H1 (cell line): ENCODE data around the gene USH2A. TPM values are rescaled to one million over a fixed set of nuclear protein-coding genes. Genes with fewer than 3 reads are reported as not detected.

Experiments used
- ASH2L ChIP-seq: fragments of 200-600, 300-600 bp; sonication (generic); IDR thresholded peaks from one replicate; pipeline ENCODE4 v1.7.1; 2017; ENCODE audit warnings: low read length
- CREB1 ChIP-seq: IDR thresholded peaks from 2 replicates; pipeline ENCODE4 v1.6.1; 2012; ENCODE audit warnings: inconsistent platforms
- FOSL1 ChIP-seq: IDR thresholded peaks from 2 replicates; pipeline ENCODE4 v1.6.1; 2011; ENCODE audit warnings: mild to moderate bottlenecking, low read depth, low read length, moderate library complexity; ENCODE audit not compliant: insufficient read depth
- HDAC6 ChIP-seq: IDR thresholded peaks from one replicate; pipeline ENCODE4 v1.7.1; 2012; ENCODE audit warnings: low read depth, mild to moderate bottlenecking, inconsistent platforms, low read length, moderate library complexity
- KDM5A ChIP-seq: fragments of 200-600 bp; IDR thresholded peaks from 2 replicates; pipeline ENCODE4 v1.7.1; 2012; ENCODE audit warnings: mild to moderate bottlenecking, low read length, inconsistent platforms, mixed read lengths
- NANOG ChIP-seq: IDR thresholded peaks from 2 replicates; pipeline ENCODE4 v1.6.1; 2011; ENCODE audit warnings: low read length, low read depth, mild to moderate bottlenecking, inconsistent platforms; ENCODE audit not compliant: insufficient read depth, poor library complexity, severe bottlenecking
- POLR2AphosphoS5 ChIP-seq: IDR thresholded peaks from 2 replicates; pipeline ENCODE4 v1.6.1; 2011; ENCODE audit warnings: low read depth, low read length
- POU5F1 ChIP-seq: IDR thresholded peaks from 2 replicates; pipeline ENCODE4 v1.6.1; 2011; ENCODE audit warnings: low read depth, mild to moderate bottlenecking, low read length, moderate library complexity
- RBBP5 ChIP-seq: IDR thresholded peaks from 2 replicates; pipeline ENCODE4 v1.7.1; 2012; ENCODE audit warnings: low read depth, mild to moderate bottlenecking, inconsistent platforms, low read length, moderate library complexity, borderline replicate concordance
- RNF2 ChIP-seq: fragments of 200-900, 300-1000 bp; sonication (generic); IDR thresholded peaks from 2 replicates; pipeline ENCODE4 v1.7.1; 2016; ENCODE audit warnings: borderline replicate concordance, low read depth, mild to moderate bottlenecking, antibody characterized with exemption, low read length; ENCODE audit not compliant: poor library complexity, severe bottlenecking; ENCODE audit errors: missing control alignments
- RXRA ChIP-seq: IDR thresholded peaks from 2 replicates; pipeline ENCODE4 v1.6.1; 2011; ENCODE audit warnings: low read depth, mild to moderate bottlenecking, low read length, moderate library complexity; ENCODE audit not compliant: insufficient read depth
- SAP30 ChIP-seq: fragments of 300-600 bp; sonication (generic); IDR thresholded peaks from 2 replicates; pipeline ENCODE4 v1.7.1; 2012; ENCODE audit warnings: low read length, moderate library complexity, mild to moderate bottlenecking, inconsistent platforms; ENCODE audit not compliant: insufficient read depth, insufficient replicate concordance
- SP1 ChIP-seq: IDR thresholded peaks from 2 replicates; pipeline ENCODE4 v1.6.1; 2011; ENCODE audit warnings: low read depth, low read length
- SRF ChIP-seq: IDR thresholded peaks from 2 replicates; pipeline ENCODE4 v1.6.1; 2011; ENCODE audit warnings: mild to moderate bottlenecking, low read depth, low read length, moderate library complexity
- TEAD4 ChIP-seq: IDR thresholded peaks from 2 replicates; pipeline ENCODE4 v1.6.1; 2012; ENCODE audit warnings: low read depth, low read length, inconsistent platforms, mixed read lengths
- YY1 ChIP-seq: IDR thresholded peaks from 2 replicates; pipeline ENCODE4 v1.6.1; 2011; ENCODE audit warnings: low read depth, mild to moderate bottlenecking, low read length
- polyA plus RNA-seq, 7 experiments: library from polyadenylated mRNA; depleted of rRNA in 3 of 7; stranded (reverse) in 5 of 7; unstranded in 2 of 7; fragments of >200 nt in 5 of 7; fragments of 200-250 nt in 2 of 7; gene quantifications; 1 replicate in 5 of 7; 2 replicates in 1 of 7; 4 replicates in 1 of 7; pipeline versions ENCODE4 v1.2.1 to v1.2.3, GENCODE V29; 2011 to 2013; ENCODE audit warnings: missing spikeins in 2 of 7, mixed read lengths in 2 of 7
- total RNA-seq: library from RNA; stranded (reverse); fragmentation: NEBNext Ultra II Directional; extraction: Animal tissue kit (Norgen Biotek cat#: 25700); gene quantifications from 2 replicates; pipeline ENCODE4 v1.2.1, GENCODE V29; 2021
- TF ChIP-seq, protein P1 (sequence below): IDR thresholded peaks from 2 replicates; pipeline ENCODE4 v1.6.1; 2012; ENCODE audit warnings: low read length, inconsistent platforms

USH2A gene
- total and polyA plus RNA-seq, 2 of the 8 experiments (the other 6 are each of a cell fraction or from before 2014, with no cell fraction given) = 0.02 to 0.17 TPM

DNA sequence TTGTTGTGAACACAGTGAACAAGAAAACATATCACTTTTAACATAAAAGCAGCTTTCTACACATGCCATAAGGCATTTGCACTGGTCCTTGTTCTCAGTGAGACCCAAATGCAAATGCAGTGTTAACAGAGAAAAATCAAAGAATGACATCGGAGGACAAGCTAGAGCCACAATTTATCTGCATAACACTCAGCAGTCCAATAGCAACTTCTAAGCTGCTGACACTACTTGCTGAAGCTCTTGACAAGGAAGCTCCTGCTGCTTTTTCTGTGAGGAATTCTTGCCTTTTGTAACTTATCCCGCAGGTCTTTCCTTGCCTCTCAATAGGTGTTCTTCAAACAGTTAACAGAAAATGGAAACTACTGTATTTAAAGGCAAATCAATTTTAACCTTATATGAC lies 34.7 kb downstream of the USH2A start (continued):
- TF ChIP-seq RXRA (no peak), RBBP5 (no peak), CREB1 (no peak), ASH2L (no peak), TEAD4 (peak; percentile 12; the same call in 1 of the 2 replicates), POLR2AphosphoS5 (no peak), NANOG (peak; percentile 38), RNF2 (no peak), POU5F1 (no peak), YY1 (0 out of 2 replicates have a peak, but pooled peaks have one; percentile 18), HDAC6 (no peak), SAP30 (no peak), KDM5A (no peak), SP1 (no peak), SRF (no peak), FOSL1 (no peak)
- TF ChIP-seq, protein P1, sequence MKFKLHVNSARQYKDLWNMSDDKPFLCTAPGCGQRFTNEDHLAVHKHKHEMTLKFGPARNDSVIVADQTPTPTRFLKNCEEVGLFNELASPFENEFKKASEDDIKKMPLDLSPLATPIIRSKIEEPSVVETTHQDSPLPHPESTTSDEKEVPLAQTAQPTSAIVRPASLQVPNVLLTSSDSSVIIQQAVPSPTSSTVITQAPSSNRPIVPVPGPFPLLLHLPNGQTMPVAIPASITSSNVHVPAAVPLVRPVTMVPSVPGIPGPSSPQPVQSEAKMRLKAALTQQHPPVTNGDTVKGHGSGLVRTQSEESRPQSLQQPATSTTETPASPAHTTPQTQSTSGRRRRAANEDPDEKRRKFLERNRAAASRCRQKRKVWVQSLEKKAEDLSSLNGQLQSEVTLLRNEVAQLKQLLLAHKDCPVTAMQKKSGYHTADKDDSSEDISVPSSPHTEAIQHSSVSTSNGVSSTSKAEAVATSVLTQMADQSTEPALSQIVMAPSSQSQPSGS = no peak
